NCI-H2171 (cell line): ENCODE measurements around the gene EML3.
"Not testable (repeated sequence)": the region's sequence is repeated elsewhere in the genome, so short reads cannot be mapped to it uniquely, and the experiment has no call there.

ENCODE experiments used
- DNase-seq: peaks from one replicate; lab custom pipeline; 2025; lab: John Stamatoyannopoulos, UW

Gene EML3, protein sequence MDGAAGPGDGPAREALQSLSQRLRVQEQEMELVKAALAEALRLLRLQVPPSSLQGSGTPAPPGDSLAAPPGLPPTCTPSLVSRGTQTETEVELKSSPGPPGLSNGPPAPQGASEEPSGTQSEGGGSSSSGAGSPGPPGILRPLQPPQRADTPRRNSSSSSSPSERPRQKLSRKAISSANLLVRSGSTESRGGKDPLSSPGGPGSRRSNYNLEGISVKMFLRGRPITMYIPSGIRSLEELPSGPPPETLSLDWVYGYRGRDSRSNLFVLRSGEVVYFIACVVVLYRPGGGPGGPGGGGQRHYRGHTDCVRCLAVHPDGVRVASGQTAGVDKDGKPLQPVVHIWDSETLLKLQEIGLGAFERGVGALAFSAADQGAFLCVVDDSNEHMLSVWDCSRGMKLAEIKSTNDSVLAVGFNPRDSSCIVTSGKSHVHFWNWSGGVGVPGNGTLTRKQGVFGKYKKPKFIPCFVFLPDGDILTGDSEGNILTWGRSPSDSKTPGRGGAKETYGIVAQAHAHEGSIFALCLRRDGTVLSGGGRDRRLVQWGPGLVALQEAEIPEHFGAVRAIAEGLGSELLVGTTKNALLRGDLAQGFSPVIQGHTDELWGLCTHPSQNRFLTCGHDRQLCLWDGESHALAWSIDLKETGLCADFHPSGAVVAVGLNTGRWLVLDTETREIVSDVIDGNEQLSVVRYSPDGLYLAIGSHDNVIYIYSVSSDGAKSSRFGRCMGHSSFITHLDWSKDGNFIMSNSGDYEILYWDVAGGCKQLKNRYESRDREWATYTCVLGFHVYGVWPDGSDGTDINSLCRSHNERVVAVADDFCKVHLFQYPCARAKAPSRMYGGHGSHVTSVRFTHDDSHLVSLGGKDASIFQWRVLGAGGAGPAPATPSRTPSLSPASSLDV

GRCh38 chr11:62612366-62613290, at the start of gene EML3, which contains the start of gene ROM1:
Gene EML3 (minus strand): TSS chr11:62612775. CDS start chr11:62612457, 318 bp downstream.
Gene ROM1 (plus strand): TSS chr11:62613257. CDS start chr11:62613282, 25 bp downstream.
- peak; percentile 64 for DNase-seq

GRCh38 chr11:62656796-62657429, 44.3 kb upstream of the EML3 start:
- DNase-seq, result no peak

DNA sequence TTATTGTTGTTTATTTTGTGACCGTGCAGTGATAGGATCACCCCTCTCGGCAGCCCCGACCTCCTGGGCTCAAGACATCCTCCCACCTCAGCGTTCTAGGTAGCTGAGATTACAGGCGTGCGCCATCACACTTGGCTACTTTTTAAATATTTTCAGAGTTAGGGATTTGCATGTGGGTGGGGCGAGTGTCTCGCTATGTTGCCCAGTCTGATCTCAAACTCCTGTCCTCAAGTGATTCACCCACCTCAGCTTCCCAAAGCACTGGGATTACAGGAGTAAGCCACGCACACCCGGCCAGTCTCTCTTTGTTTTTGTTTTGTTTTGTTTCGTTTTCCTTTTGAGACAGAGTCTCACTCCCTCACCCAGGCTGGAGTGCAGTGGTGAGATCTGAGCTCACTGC, 41.7 kb upstream of the EML3 start:
- no peak for DNase-seq

GRCh38 chr11:62652161-62653006, 39.8 kb upstream of the EML3 start:
- DNase-seq, result no peak

DNA sequence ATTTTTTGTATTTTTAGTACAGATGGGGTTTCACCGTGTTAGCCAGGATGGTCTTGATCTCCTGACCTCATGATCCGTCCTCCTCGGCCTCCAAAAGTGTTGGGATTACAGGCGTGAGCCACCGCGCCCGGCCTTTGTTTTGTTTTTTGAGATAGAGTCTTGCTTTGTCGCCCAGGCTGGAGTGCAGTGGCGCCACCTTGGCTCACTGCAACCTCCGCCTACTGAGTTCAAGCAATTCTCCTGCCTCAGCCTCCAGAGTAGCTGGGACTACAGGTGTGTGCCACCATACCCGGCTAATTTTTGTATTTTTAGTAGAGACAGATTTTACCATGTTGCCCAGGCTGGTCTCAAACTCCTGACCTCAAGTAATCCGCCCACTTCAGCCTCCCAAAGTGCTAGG, 37.7 kb upstream of the EML3 start:
- DNase-seq, result not testable (repeated sequence)

GRCh38 chr11:62649486-62649885, 36.9 kb upstream of the EML3 start:
- DNase-seq, result no peak

GRCh38 chr11:62648967-62649364, 36.4 kb upstream of the EML3 start:
- DNase-seq, result no peak

DNA sequence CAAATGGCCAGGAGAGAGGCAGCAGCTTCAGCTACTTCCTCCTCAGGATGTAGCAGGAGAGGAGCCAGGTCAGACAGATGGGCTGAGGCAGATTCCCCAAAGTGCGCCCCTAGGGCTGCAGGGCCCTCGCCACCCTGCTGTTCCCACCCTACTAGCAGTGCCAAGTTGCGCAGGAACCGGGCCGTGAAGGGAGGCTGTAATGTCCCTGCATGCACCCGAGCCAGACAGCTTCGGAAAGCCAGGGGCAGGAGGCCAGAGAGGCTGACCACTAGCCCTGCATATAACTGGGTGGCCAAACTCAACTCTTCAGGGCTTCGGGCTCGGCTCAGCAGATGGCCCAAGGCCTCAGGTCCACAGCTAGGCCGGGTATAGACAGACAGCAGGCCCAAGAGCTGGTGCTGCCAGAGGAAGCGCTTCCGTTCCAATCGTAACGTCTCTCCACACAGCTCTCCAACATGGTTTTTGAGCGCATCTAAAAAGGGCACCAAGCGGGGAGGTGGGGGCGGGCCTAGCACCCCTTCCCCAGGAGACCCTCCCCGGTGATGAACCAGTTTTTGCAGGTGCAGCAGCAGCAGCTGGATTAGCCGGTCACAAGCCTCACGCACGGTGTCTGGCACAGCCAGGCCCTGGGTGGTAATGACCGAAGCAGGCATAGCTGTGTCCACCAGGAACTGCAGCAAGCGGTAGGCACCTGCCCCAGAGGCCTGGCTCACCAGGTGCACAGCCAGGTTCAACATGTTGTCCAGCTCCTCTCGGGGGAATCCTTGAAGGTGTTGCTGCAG, 35.8 kb upstream of the EML3 start:
- no peak for DNase-seq

GRCh38 chr11:62647609-62648005, 35.0 kb upstream of the EML3 start:
- no peak for DNase-seq

- no peak for DNase-seq
These were observed 34.4 kb upstream of the EML3 start for GRCh38 chr11:62646825-62647608.

DNA sequence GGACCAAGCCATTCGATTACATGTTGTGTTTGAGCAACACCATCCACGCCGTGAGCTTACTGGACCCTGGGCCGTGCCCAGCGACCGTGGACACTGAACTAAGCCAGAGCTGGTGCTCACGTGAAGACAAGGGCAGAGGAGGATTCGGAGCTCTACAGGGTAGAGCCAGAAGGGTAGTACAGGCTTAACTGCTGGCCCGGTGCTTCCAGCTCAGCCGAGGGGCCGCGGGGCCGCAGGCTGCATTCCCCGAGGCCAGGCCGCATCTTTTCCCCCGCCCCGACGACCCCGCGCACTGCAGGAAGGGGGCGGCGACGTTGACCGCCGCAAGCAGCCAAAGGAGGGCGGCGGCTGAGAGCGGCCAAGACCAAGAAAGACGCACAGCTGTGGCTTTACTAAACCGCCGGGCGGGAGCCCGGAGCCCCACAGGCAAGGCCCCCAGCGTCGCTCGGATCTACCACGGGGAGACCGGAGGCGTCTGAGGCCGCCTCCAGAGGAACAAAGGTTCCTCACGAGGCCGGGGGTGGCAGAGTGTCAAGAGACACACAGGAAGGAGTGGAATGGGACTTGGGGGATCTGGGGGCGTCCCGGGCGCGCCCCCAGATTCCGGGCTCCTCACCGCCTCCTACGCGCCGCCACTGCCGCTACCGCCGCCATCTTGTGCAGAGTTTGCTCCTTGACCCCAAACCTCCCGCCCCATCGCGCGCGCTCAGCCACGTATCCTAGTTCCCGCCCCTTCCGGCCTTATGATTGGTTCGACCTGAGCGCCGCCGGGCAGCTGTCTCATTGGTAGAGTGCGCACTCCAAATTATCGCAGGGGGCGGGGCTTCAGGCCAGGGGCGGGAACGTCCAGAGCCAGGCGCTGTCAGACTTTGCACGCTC, 33.6 kb upstream of the EML3 start, which contains the start of gene GANAB:
TSS of gene GANAB (minus strand) at position 668 of the 879 bp plus-strand sequence. CDS start at position 654, 14 bp downstream.
- peak; percentile 99 for DNase-seq

GRCh38 chr11:62645671-62645945, 33.0 kb upstream of the EML3 start:
- DNase-seq, result no peak

DNA sequence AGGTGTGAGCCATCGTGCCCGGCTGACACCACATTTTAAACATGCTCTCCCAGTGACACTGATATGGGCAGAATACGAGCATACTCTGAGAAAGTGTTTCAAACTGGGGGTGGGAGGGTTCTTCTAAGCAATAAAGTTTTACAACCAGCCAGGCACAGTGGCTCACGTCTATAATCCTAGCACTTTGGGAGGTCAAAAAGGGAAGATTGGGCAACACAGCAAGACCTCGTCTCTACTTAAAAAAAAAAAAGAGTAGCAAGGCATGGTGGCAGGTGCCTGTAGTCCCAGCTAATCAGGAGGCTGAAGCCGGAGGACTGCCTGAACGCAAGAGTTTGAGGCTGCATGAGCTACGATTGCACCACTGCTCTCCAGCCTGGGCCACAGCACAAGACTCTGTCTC, 31.6 kb upstream of the EML3 start:
- DNase-seq, result no peak

DNA sequence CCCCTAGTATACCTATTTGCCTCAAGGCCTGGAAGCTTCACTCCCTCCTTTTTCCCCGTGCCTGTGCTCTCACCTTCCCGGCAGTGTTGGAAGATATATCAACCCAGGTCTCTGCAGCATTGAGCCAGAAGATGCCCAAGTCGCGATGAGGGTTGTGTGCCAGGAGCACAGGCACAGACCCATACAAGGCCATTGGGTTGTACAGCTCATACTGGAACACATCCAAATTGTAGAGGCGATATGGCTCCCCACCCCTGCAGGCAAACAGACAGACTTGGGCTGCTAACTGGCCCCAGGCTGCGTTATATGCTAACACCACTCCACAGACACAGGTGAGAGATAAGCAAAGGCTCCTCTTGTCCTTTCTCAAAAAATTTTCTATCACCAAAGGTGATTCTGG, 19.9 kb upstream of the EML3 start:
- DNase-seq, result no peak

DNA sequence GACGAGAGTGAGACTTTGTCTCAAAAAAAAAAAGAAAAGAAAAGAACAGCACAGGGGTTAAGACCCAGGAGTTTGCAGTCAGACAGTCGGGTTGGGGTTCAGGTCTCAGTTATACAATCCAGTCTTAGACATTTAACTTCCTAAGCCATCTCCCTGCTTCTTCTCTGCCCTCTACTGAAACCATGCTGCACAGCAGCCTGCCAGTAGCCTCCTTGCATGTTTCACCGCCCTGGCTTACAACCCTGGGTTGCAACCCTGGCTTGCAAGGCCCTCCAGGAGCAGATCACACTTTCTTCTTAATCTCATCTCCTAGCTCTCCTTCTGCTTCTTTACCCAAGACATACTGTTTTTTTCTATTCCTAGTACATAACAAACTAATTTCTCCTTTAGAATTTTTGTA, 15.1 kb upstream of the EML3 start:
- DNase-seq, result no peak

GRCh38 chr11:62622476-62623089, 10.0 kb upstream of the EML3 start:
- DNase-seq, result no peak
